IPS DF 4.7 (cell line): ENCODE results near the gene HSD17B8.

ENCODE experiments used
- DNase-seq: peaks from one replicate; pipeline ENCODE4 v3.0.0-alpha.2; 2013; ENCODE audit warnings: low spot score; ENCODE audit errors: extremely low read depth

HSD17B8 gene

GRCh38 chr6:33241968-33242367 is 37.5 kb downstream of the HSD17B8 start:
- no peak for DNase-seq

GRCh38 chr6:33243476-33243875 is 39.0 kb downstream of the HSD17B8 start:
- DNase-seq: no peak

- DNase-seq: peak; percentile 64
These were observed 43.7 kb downstream of the HSD17B8 start for GRCh38 chr6:33247977-33248642.

- DNase-seq: no peak
These were observed 44.1 kb downstream of the HSD17B8 start for GRCh38 chr6:33248643-33248931.

- DNase-seq: peak; percentile 98
These were observed 44.7 kb downstream of the HSD17B8 start for GRCh38 chr6:33248932-33249731.

- no peak for DNase-seq
These were observed 45.5 kb downstream of the HSD17B8 start for GRCh38 chr6:33249732-33250630.

GRCh38 chr6:33250731-33251130 is 46.3 kb downstream of the HSD17B8 start:
- no peak for DNase-seq

- no peak for DNase-seq
These were observed 47.0 kb downstream of the HSD17B8 start for GRCh38 chr6:33251395-33252012.

- no peak for DNase-seq
These were observed 48.3 kb downstream of the HSD17B8 start for GRCh38 chr6:33252759-33253158.

GRCh38 chr6:33254591-33254990 is 50.1 kb downstream of the HSD17B8 start:
- DNase-seq: no peak
